NT2/D1 (cell line): ENCODE results near the gene MUC15.

Experiments used
- DNase-seq: peaks from one replicate; pipeline ENCODE4 v3.0.0-alpha.2; 2011; ENCODE audit warnings: low read depth, low spot score
- H3K27me3 ChIP-seq: 2 replicates; pipeline ENCODE4 v1.6.0; 2011; ENCODE audit warnings: mild to moderate bottlenecking; ENCODE audit not compliant: insufficient read length, insufficient read depth
- H3K36me3 ChIP-seq: 2 replicates; pipeline ENCODE4 v1.6.1; 2011; ENCODE audit warnings: mild to moderate bottlenecking, low read length, mixed read lengths; ENCODE audit not compliant: insufficient read depth, insufficient read length
- H3K4me1 ChIP-seq: 2 replicates; pipeline ENCODE4 v1.5.1; 2011; ENCODE audit not compliant: insufficient read depth, insufficient read length
- H3K4me3 ChIP-seq: 2 replicates; pipeline ENCODE4 v1.5.1; 2011; ENCODE audit warnings: low read depth; ENCODE audit not compliant: insufficient read length
- H3K9ac ChIP-seq: 2 replicates; pipeline ENCODE4 v1.6.0; 2011; ENCODE audit warnings: low read depth; ENCODE audit not compliant: insufficient read length
- H3K9me3 ChIP-seq: 2 replicates; pipeline ENCODE4 v1.5.1; 2011; ENCODE audit warnings: mild to moderate bottlenecking, low read length; ENCODE audit not compliant: insufficient read depth
- SUZ12 ChIP-seq: IDR thresholded peaks from 2 replicates; pipeline ENCODE4 v1.6.1; 2011; ENCODE audit not compliant: insufficient read length, insufficient read depth; ENCODE audit errors: extremely low read depth
- YY1 ChIP-seq: IDR thresholded peaks from 2 replicates; pipeline ENCODE4 v1.6.1; 2011; ENCODE audit not compliant: insufficient read length, insufficient read depth
- ZNF274 ChIP-seq: IDR thresholded peaks from 2 replicates; pipeline ENCODE4 v1.6.1; 2011; ENCODE audit warnings: mild to moderate bottlenecking, low read depth, low read length

The MUC15 gene

DNA sequence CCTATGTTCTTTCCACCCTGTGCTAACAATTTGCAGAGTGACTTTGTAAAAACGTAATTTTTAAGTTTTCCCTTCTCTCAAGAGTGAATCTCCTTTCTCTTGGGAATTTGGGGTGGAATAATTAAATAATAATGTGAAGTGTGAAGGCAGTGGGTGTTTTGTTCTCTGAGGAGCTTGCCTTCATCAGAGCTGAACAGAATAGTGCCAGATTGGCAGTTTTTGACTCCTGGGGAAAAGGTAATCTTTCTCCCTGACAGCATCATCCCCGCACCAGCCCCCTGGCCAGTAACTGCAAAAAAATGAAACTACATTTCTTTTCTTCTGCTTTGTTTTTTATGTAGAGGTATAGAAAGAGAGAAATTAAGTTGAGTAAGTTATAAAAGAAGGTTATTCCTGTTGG lies 59.9 kb downstream of the MUC15 start:
- no peak for DNase-seq
- no peak overlapping the region for H3K4me3 ChIP-seq
- TF ChIP-seq YY1 (no peak), SUZ12 (no peak), ZNF274 (no peak)
- no peaks in the 10 kb centered on the region for H3K9me3 ChIP-seq
- no peaks in the 10 kb centered on the region for H3K4me1 ChIP-seq
- no peak overlapping the region for H3K9ac ChIP-seq
- H3K36me3 ChIP-seq = no peaks in the 10 kb centered on the region
- H3K27me3 ChIP-seq = no peaks in the 10 kb centered on the region

GRCh38 chr11:26510756-26511155 lies 61.3 kb downstream of the MUC15 start:
- Histone ChIP-seq H3K27me3 (no peaks in the 10 kb centered on the region), H3K9ac (no peak overlapping the region), H3K36me3 (no peaks in the 10 kb centered on the region), H3K4me3 (no peak overlapping the region), H3K4me1 (no peaks in the 10 kb centered on the region), H3K9me3 (no peaks in the 10 kb centered on the region)
- no peak for TF ChIP-seq SUZ12
- no peak for TF ChIP-seq YY1
- TF ChIP-seq ZNF274 = no peak
- DNase-seq = no peak

DNA sequence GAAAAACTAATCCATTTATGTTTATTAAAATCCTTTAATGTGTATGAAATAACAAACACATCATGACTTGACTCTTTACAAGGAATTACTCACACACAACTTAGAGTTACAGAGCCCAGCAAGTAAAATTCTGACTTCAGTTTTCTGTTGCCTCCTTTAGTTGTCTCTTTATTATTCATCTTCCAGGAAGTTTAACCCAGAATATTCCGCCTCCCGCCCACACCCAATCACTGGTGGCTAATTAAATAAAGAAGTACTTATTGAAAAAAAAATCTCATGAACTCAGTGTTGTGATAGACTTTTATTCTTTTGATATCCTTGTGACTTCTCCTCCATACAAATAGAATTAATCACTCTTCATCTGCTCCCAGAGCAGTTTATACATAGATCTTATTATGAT lies 61.9 kb downstream of the MUC15 start:
- TF ChIP-seq SUZ12 (no peak), ZNF274 (no peak), YY1 (no peak)
- Histone ChIP-seq H3K9me3 (no peaks in the 10 kb centered on the region), H3K9ac (no peak overlapping the region), H3K36me3 (no peaks in the 10 kb centered on the region), H3K4me1 (no peaks in the 10 kb centered on the region), H3K4me3 (no peak overlapping the region), H3K27me3 (no peaks in the 10 kb centered on the region)
- DNase-seq = no peak
